SK-N-SH treated with all-trans-retinoic acid at 6 μM for 48 hours (cell line): ENCODE measurements around the gene HRNR.

Experiments
- BACH2 ChIP-seq: fragments of 250-450 bp; sonication (Bioruptor Pico); IDR thresholded peaks from 2 replicates; pipeline ENCODE4 v1.9.0; 2021; ENCODE audit warnings: mild to moderate bottlenecking, borderline replicate concordance
- CSDC2 ChIP-seq: fragments of 250-450 bp; sonication (Bioruptor Pico); IDR thresholded peaks from 2 replicates; pipeline ENCODE4 v1.5.0; 2020; ENCODE audit warnings: mild to moderate bottlenecking, moderate library complexity
- ESRRG ChIP-seq: fragments of 250-450 bp; sonication (Bioruptor Pico); IDR thresholded peaks from 2 replicates; pipeline ENCODE4 v1.6.1; 2021; ENCODE audit warnings: mild to moderate bottlenecking
- OSR1 ChIP-seq: fragments of 250-450 bp; sonication (Bioruptor Pico); IDR thresholded peaks from 2 replicates; pipeline ENCODE4 v1.8.0; 2022; ENCODE audit warnings: moderate library complexity, mild to moderate bottlenecking, inconsistent platforms
- SNAI2 ChIP-seq: fragments of 250-450 bp; sonication (Bioruptor Pico); IDR thresholded peaks from 2 replicates; pipeline ENCODE4 v1.5.0; 2020; ENCODE audit warnings: mild to moderate bottlenecking, moderate library complexity
- TCF4 ChIP-seq: fragments of 250-450 bp; sonication (Bioruptor Pico); IDR thresholded peaks from 2 replicates; pipeline ENCODE4 v1.8.0; 2021; ENCODE audit warnings: mild to moderate bottlenecking, moderate library complexity, borderline replicate concordance
- TOX ChIP-seq: fragments of 250-450 bp; sonication (Bioruptor Pico); IDR thresholded peaks from 2 replicates; pipeline ENCODE4 v1.8.0; 2021; ENCODE audit warnings: mild to moderate bottlenecking, moderate library complexity, borderline replicate concordance
- ZNF565 ChIP-seq: fragments of 450-650 bp; formaldehyde crosslinking; conservative IDR thresholded peaks from 2 replicates; pipeline ENCODE4 v1.5.0; 2020; ENCODE audit warnings: low read depth, mild to moderate bottlenecking, moderate library complexity
- TF ChIP-seq, protein P1 (sequence below): fragments of 250-450 bp; sonication (Bioruptor Pico); IDR thresholded peaks from 2 replicates; pipeline ENCODE4 v1.8.0; 2020; ENCODE audit warnings: mild to moderate bottlenecking, moderate library complexity, borderline replicate concordance
- TF ChIP-seq, protein P2 (sequence below): fragments of 250-450 bp; sonication (Bioruptor Pico); IDR thresholded peaks from 2 replicates; pipeline ENCODE4 v1.5.1; 2020; ENCODE audit warnings: low read depth, mild to moderate bottlenecking, moderate library complexity
- TF ChIP-seq, protein P3 (sequence below): fragments of 250-450 bp; sonication (Bioruptor Pico); IDR thresholded peaks from 2 replicates; pipeline ENCODE4 v1.5.1; 2021; ENCODE audit warnings: mild to moderate bottlenecking, moderate library complexity

DNA sequence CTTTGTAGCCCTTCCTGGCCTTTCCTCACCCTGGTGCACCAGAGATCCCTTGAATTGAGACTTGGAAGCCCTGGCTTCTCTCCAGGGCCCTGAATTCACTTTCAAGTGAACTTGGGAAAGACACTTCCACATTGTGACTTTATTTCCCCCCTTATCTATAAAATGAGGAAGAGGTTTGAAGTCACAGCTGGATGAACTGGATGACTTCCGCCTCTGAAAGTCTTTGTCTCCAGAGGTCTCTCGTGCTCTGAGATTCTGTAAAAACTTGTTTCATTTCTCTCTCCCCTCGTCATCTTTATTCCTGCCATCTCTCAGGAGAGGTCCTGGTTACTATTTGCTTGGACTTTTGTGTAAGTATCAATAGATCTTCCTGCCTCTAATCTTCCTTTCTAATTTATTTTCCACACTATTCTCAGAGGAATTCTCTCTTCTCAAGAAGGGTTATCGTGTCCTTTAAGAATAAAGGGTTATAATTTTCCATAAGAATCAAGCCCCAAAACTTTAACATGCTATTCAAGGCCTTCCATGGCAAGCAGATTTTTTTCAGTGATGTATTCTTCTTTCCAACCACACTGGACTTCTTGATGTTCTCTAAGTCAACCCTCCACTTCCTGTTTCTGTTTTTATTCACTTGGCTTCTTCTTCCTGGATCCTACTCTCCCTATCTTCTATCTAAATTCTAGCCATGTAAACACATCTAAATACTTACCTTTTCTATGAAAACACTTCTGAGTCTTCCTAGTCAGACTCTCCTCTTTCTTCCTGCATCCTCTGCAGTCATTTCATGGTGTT, 58.5 kb downstream of the HRNR start:
- TF ChIP-seq, protein P1, sequence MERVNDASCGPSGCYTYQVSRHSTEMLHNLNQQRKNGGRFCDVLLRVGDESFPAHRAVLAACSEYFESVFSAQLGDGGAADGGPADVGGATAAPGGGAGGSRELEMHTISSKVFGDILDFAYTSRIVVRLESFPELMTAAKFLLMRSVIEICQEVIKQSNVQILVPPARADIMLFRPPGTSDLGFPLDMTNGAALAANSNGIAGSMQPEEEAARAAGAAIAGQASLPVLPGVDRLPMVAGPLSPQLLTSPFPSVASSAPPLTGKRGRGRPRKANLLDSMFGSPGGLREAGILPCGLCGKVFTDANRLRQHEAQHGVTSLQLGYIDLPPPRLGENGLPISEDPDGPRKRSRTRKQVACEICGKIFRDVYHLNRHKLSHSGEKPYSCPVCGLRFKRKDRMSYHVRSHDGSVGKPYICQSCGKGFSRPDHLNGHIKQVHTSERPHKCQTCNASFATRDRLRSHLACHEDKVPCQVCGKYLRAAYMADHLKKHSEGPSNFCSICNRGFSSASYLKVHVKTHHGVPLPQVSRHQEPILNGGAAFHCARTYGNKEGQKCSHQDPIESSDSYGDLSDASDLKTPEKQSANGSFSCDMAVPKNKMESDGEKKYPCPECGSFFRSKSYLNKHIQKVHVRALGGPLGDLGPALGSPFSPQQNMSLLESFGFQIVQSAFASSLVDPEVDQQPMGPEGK (CRISPR knock-in tag): no peak
- TF ChIP-seq, protein P2, sequence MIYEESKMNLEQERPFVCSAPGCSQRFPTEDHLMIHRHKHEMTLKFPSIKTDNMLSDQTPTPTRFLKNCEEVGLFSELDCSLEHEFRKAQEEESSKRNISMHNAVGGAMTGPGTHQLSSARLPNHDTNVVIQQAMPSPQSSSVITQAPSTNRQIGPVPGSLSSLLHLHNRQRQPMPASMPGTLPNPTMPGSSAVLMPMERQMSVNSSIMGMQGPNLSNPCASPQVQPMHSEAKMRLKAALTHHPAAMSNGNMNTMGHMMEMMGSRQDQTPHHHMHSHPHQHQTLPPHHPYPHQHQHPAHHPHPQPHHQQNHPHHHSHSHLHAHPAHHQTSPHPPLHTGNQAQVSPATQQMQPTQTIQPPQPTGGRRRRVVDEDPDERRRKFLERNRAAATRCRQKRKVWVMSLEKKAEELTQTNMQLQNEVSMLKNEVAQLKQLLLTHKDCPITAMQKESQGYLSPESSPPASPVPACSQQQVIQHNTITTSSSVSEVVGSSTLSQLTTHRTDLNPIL: no peak
- TF ChIP-seq OSR1 (CRISPR knock-in tag): no peak
- TF ChIP-seq, protein P3, sequence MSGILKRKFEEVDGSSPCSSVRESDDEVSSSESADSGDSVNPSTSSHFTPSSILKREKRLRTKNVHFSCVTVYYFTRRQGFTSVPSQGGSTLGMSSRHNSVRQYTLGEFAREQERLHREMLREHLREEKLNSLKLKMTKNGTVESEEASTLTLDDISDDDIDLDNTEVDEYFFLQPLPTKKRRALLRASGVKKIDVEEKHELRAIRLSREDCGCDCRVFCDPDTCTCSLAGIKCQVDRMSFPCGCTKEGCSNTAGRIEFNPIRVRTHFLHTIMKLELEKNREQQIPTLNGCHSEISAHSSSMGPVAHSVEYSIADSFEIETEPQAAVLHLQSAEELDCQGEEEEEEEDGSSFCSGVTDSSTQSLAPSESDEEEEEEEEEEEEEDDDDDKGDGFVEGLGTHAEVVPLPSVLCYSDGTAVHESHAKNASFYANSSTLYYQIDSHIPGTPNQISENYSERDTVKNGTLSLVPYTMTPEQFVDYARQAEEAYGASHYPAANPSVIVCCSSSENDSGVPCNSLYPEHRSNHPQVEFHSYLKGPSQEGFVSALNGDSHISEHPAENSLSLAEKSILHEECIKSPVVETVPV (CRISPR knock-in tag): no peak
- TF ChIP-seq CSDC2 (CRISPR knock-in tag): no peak
- TF ChIP-seq ESRRG (CRISPR knock-in tag): no peak
- no peak for TF ChIP-seq TOX (CRISPR knock-in tag)
- TF ChIP-seq BACH2 (CRISPR knock-in tag): no peak
- TF ChIP-seq SNAI2 (CRISPR knock-in tag): no peak
- no peak for TF ChIP-seq ZNF565 (CRISPR knock-in tag)
- no peak for TF ChIP-seq TCF4
